SU-DHL-6 (cell line): Measurements from ENCODE around the gene GXYLT1.

Experiments
- H2AFZ ChIP-seq: fragments of 200-600 bp; sonication (generic); 2 replicates; pipeline ENCODE4 v1.6.1; 2014; ENCODE audit warnings: low read depth, mild to moderate bottlenecking, moderate library complexity, mixed read lengths, antibody characterized with exemption, low read length; ENCODE audit not compliant: severe bottlenecking
- H3F3A ChIP-seq: fragments of 200-600 bp; shearing (Covaris generic); 2 replicates; pipeline ENCODE4 v1.6.0; 2016; ENCODE audit warnings: antibody characterized with exemption, mild to moderate bottlenecking; ENCODE audit not compliant: insufficient read depth
- H3K27ac ChIP-seq: fragments of 200-600 bp; sonication (generic); 2 replicates; pipeline ENCODE4 v1.5.1; 2016; ENCODE audit warnings: low read depth, mild to moderate bottlenecking, low read length, moderate library complexity, mixed read lengths
- H3K27me3 ChIP-seq: fragments of 200-600 bp; sonication (generic), shearing (Covaris generic); 2 replicates; pipeline ENCODE4 v1.6.0; 2014; ENCODE audit warnings: mild to moderate bottlenecking, low read length
- H3K36me3 ChIP-seq: fragments of 200-600 bp; sonication (generic); 2 replicates; pipeline ENCODE4 v1.6.1; 2014; ENCODE audit warnings: mild to moderate bottlenecking, low read length, mixed read lengths
- H3K4me2 ChIP-seq: fragments of 300-600, 200-600 bp; shearing (Covaris generic), sonication (generic); 2 replicates; pipeline ENCODE4 v1.6.0; 2014; ENCODE audit warnings: low read length, low read depth, mild to moderate bottlenecking; ENCODE audit not compliant: poor library complexity, severe bottlenecking
- H3K4me3 ChIP-seq: fragments of 200-600 bp; sonication (generic); 2 replicates; pipeline ENCODE4 v1.5.1; 2014; ENCODE audit warnings: antibody characterized with exemption, low read length, mild to moderate bottlenecking, mixed read lengths; ENCODE audit not compliant: insufficient read depth, poor library complexity, severe bottlenecking
- H3K79me2 ChIP-seq: fragments of 200-600 bp; sonication (generic); 2 replicates; pipeline ENCODE4 v1.6.1; 2014; ENCODE audit warnings: mild to moderate bottlenecking, low read length, moderate library complexity; ENCODE audit not compliant: insufficient read depth
- H3K9ac ChIP-seq: fragments of 200-600 bp; sonication (generic); 2 replicates; pipeline ENCODE4 v1.7.0; 2014; ENCODE audit warnings: mild to moderate bottlenecking, low read length
- H3K9me2 ChIP-seq: fragments of 200-600 bp; sonication (generic); replicated peaks from 2 replicates; pipeline ENCODE4 v1.6.1; 2014; ENCODE audit warnings: low read length; ENCODE audit not compliant: insufficient read depth
- H3K9me3 ChIP-seq: fragments of 200-600 bp; sonication (generic); 2 replicates; pipeline ENCODE4 v1.6.1; 2014; ENCODE audit warnings: low read length, mixed read lengths; ENCODE audit not compliant: insufficient read depth
- H4K20me1 ChIP-seq: fragments of 200-600 bp; sonication (generic); 2 replicates; pipeline ENCODE4 v1.6.1; 2014; ENCODE audit warnings: low read depth, mild to moderate bottlenecking, antibody characterized with exemption, low read length, moderate library complexity, mixed read lengths
- CTCF ChIP-seq: fragments of 200-600 bp; sonication (generic); IDR thresholded peaks from one replicate; pipeline ENCODE4 v1.5.1; 2017; ENCODE audit warnings: antibody characterized with exemption, mild to moderate bottlenecking, low read length, moderate library complexity; ENCODE audit not compliant: insufficient read depth, poor library complexity, severe bottlenecking
- EZH2phosphoT487 ChIP-seq: fragments of 200-600 bp; sonication (generic), shearing (Covaris generic); conservative IDR thresholded peaks from 2 replicates; pipeline ENCODE4 v1.6.1; 2018; ENCODE audit warnings: mild to moderate bottlenecking, antibody characterized with exemption, low read length, moderate library complexity, mixed read lengths

Gene GXYLT1

DNA sequence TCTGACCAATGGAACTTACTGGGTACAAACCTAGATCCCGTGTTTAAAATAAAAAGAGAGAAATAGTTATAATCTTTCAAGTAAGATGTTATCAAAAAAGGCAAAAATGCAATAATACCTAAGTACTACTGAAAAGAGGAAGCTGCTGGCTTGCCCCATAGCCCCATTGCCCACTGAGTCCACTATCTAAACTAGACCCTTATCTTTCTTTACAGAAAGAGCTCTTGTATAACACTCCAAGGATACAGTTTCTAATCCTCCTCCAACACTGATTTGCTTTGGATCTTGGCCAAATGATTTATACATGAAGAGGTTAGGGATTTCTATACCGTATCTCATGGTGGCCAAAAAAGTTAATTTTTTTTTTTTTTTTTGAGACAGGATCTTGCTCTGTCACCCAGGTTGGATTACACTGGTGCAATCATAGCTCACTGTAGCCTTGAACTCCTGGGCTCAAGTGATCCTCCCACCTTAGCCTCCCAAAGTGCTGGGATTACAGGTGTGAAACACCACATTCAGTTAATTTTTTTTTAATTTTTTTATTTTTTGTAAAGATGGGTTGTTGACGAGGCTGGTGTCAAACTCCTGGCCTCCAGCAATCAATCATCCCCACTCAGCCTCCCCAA lies 2.6 kb downstream of the GXYLT1 start:
- peaks cover 24% of the 10 kb centered on the region for H4K20me1 ChIP-seq
- H3K27me3 ChIP-seq: no peaks in the 10 kb centered on the region
- H3K27ac ChIP-seq: no peak overlapping the region
- no peaks in the 10 kb centered on the region for H3K9me3 ChIP-seq
- no peak overlapping the region for H3K4me3 ChIP-seq
- H3K9ac ChIP-seq: no peak overlapping the region
- no peaks in the 10 kb centered on the region for H3K36me3 ChIP-seq
- H3K9me2 ChIP-seq: no peaks in the 10 kb centered on the region
- no peak for TF ChIP-seq CTCF
- TF ChIP-seq EZH2phosphoT487: no peak
- peaks cover 19% of the 10 kb centered on the region for H3F3A ChIP-seq
- no peak overlapping the region for H2AFZ ChIP-seq
- H3K4me2 ChIP-seq: peak overlapping the region; percentile 81
- H3K79me2 ChIP-seq: peaks cover 67% of the 10 kb centered on the region

- H4K20me1 ChIP-seq: peaks cover 24% of the 10 kb centered on the region
- peaks cover 10% of the 10 kb centered on the region for H3F3A ChIP-seq
- no peak overlapping the region for H3K4me2 ChIP-seq
- TF ChIP-seq EZH2phosphoT487: no peak
- no peak for TF ChIP-seq CTCF
- no peak overlapping the region for H3K4me3 ChIP-seq
- no peak overlapping the region for H2AFZ ChIP-seq
- no peaks in the 10 kb centered on the region for H3K27me3 ChIP-seq
- H3K9ac ChIP-seq: no peak overlapping the region
- H3K79me2 ChIP-seq: peaks cover 79% of the 10 kb centered on the region
- no peaks in the 10 kb centered on the region for H3K36me3 ChIP-seq
- H3K9me2 ChIP-seq: no peaks in the 10 kb centered on the region
- no peaks in the 10 kb centered on the region for H3K9me3 ChIP-seq
- H3K27ac ChIP-seq: no peak overlapping the region
Measured at GRCh38 chr12:42140901-42141300, 3.8 kb downstream of the GXYLT1 start.

GRCh38 chr12:42135259-42135814 lies 9.3 kb downstream of the GXYLT1 start:
- H2AFZ ChIP-seq: no peak overlapping the region
- TF ChIP-seq EZH2phosphoT487 (no peak), CTCF (no peak)
- H3K9me2 ChIP-seq: no peaks in the 10 kb centered on the region
- no peak overlapping the region for H3K4me3 ChIP-seq
- no peak overlapping the region for H3K27ac ChIP-seq
- H3K4me2 ChIP-seq: no peak overlapping the region
- H3F3A ChIP-seq: 0 out of 2 replicates have a peak, but pooled peaks cover 5% of the 10 kb centered on the region
- H3K27me3 ChIP-seq: no peaks in the 10 kb centered on the region
- H3K9me3 ChIP-seq: no peaks in the 10 kb centered on the region
- peaks cover 14% of the 10 kb centered on the region; the same call in 1 of the 2 replicates for H4K20me1 ChIP-seq
- H3K9ac ChIP-seq: no peak overlapping the region
- H3K36me3 ChIP-seq: no peaks in the 10 kb centered on the region
- peaks cover 95% of the 10 kb centered on the region for H3K79me2 ChIP-seq
